Peyer's patch (tissue), 4 donors: Measurements from ENCODE around the gene CCL23.

Experiments
- POLR2A ChIP-seq, 2 donors: fragments of 450-650 bp; IDR thresholded peaks; one replicate each; pipeline ENCODE4 v1.5.1; 2017; ENCODE audit warnings: antibody characterized with exemption in 2 of 2, mild to moderate bottlenecking in 2 of 2, moderate library complexity in 2 of 2
- TF ChIP-seq, protein P1 (sequence below), 6 experiments: fragments of 450-650 bp in 4 of 6; fragments of 200-600 bp in 2 of 6; sonication (generic) in 1 of 6; IDR thresholded peaks; one replicate each; pipeline ENCODE4 v1.5.1; 2017 to 2019; ENCODE audit warnings: antibody characterized with exemption in 6 of 6, mild to moderate bottlenecking in 3 of 6, moderate library complexity in 1 of 6

GRCh38 chr17:35986643-35987042 is 31.1 kb downstream of the CCL23 start, which contains the start of gene CCL14:
- TF ChIP-seq, protein P1, sequence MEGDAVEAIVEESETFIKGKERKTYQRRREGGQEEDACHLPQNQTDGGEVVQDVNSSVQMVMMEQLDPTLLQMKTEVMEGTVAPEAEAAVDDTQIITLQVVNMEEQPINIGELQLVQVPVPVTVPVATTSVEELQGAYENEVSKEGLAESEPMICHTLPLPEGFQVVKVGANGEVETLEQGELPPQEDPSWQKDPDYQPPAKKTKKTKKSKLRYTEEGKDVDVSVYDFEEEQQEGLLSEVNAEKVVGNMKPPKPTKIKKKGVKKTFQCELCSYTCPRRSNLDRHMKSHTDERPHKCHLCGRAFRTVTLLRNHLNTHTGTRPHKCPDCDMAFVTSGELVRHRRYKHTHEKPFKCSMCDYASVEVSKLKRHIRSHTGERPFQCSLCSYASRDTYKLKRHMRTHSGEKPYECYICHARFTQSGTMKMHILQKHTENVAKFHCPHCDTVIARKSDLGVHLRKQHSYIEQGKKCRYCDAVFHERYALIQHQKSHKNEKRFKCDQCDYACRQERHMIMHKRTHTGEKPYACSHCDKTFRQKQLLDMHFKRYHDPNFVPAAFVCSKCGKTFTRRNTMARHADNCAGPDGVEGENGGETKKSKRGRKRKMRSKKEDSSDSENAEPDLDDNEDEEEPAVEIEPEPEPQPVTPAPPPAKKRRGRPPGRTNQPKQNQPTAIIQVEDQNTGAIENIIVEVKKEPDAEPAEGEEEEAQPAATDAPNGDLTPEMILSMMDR (IDR thresholded peaks at IDR 0.05): no peak
- no peak for TF ChIP-seq POLR2A (IDR thresholded peaks at IDR 0.05)
